ENCODE data around the gene UMODL1.

UMODL1 gene

DNA sequence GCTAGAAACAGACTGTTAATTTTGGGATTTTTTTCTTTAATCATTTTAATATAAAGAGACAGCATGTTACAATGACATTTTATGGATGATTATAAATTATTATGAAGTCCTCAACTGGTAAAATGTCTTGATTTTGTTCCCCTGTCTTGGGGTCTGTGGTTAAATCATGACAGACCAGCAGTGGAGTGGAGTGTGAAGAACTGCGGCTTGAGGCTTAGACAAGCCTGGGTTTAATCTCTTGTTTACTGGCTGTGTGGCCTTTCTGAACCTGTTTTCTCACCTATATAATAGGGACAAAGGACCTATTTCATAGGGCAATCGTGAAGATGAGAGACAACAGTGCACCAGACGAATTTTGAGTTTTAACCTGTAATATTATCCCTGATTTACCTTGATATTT lies 1.8 kb upstream of the UMODL1 start:
- no peak for DNase-seq
- no peaks in the 10 kb centered on the region for H4K20me1 ChIP-seq (ENCODE audit: insufficient read depth, low read length)
- TF ChIP-seq EZH2phosphoT487 (IDR thresholded peaks at IDR 0.05; ENCODE audit: low read length) (no peak), EZH2 (optimal IDR thresholded peaks at IDR 0.05; ENCODE audit: low read depth, low read length) (no peak)
- TF ChIP-seq, protein P1, sequence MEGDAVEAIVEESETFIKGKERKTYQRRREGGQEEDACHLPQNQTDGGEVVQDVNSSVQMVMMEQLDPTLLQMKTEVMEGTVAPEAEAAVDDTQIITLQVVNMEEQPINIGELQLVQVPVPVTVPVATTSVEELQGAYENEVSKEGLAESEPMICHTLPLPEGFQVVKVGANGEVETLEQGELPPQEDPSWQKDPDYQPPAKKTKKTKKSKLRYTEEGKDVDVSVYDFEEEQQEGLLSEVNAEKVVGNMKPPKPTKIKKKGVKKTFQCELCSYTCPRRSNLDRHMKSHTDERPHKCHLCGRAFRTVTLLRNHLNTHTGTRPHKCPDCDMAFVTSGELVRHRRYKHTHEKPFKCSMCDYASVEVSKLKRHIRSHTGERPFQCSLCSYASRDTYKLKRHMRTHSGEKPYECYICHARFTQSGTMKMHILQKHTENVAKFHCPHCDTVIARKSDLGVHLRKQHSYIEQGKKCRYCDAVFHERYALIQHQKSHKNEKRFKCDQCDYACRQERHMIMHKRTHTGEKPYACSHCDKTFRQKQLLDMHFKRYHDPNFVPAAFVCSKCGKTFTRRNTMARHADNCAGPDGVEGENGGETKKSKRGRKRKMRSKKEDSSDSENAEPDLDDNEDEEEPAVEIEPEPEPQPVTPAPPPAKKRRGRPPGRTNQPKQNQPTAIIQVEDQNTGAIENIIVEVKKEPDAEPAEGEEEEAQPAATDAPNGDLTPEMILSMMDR (IDR thresholded peaks at IDR 0.05; ENCODE audit: low read length), result no peak
- H3K36me3 ChIP-seq (replicated peaks; ENCODE audit: insufficient read depth, low read length), result no peaks in the 10 kb centered on the region
- H3K4me1 ChIP-seq (ENCODE audit: low read length), result peaks cover 16% of the 10 kb centered on the region
- H3K27ac ChIP-seq (ENCODE audit: low read length), result no peak overlapping the region
- H3K4me2 ChIP-seq (ENCODE audit: low read depth, low read length), result no peak overlapping the region
- peaks cover 18% of the 10 kb centered on the region for H3F3A ChIP-seq (ENCODE audit: insufficient read depth, low read length)
- no peak overlapping the region for H3K4me3 ChIP-seq (ENCODE audit: low read length)
- H3K9me2 ChIP-seq (replicated peaks; ENCODE audit: insufficient read depth, low read length), result no peaks in the 10 kb centered on the region
- H3K9me3 ChIP-seq (replicated peaks; ENCODE audit: insufficient read depth, low read length), result no peaks in the 10 kb centered on the region
- H3K79me2 ChIP-seq (ENCODE audit: low read length), result no peaks in the 10 kb centered on the region
- no peaks in the 10 kb centered on the region; the same call in 1 of the 2 replicates for H3K27me3 ChIP-seq (replicated peaks; ENCODE audit: insufficient read depth, low read length)
- no peak overlapping the region for H2AFZ ChIP-seq (ENCODE audit: low read length)
- no peak overlapping the region for H3K9ac ChIP-seq (ENCODE audit: low read length)

DNA sequence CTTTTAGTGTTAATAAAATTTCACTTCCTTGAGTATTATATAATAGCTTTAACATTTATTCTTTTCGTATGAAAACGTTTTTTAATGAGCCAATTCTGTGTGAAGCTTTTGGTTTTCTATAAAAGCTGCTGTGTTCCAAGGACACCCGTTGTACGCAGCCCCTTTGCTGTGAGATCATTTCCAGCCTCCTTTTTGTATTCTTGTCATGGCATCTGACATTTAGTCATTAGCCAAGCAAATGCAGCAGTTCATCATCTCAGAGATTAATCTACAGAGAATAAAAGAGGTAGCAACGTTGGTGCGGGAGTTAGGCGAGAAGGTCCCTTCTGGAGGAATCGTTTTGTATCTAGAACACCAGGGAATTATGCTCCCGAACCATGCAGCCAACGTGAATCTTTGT lies 1.3 kb upstream of the UMODL1 start:
- no peak for DNase-seq
- Histone ChIP-seq H3K27ac (ENCODE audit: low read length) (no peak overlapping the region), H3F3A (ENCODE audit: insufficient read depth, low read length) (peaks cover 13% of the 10 kb centered on the region), H4K20me1 (ENCODE audit: insufficient read depth, low read length) (no peaks in the 10 kb centered on the region), H3K79me2 (ENCODE audit: low read length) (no peaks in the 10 kb centered on the region), H3K36me3 (replicated peaks; ENCODE audit: insufficient read depth, low read length) (no peaks in the 10 kb centered on the region), H3K4me1 (ENCODE audit: low read length) (peaks cover 12% of the 10 kb centered on the region), H2AFZ (ENCODE audit: low read length) (no peak overlapping the region), H3K9ac (ENCODE audit: low read length) (no peak overlapping the region), H3K4me2 (ENCODE audit: low read depth, low read length) (no peak overlapping the region), H3K9me3 (replicated peaks; ENCODE audit: insufficient read depth, low read length) (no peaks in the 10 kb centered on the region), H3K4me3 (ENCODE audit: low read length) (no peak overlapping the region), H3K9me2 (replicated peaks; ENCODE audit: insufficient read depth, low read length) (no peaks in the 10 kb centered on the region), H3K27me3 (replicated peaks; ENCODE audit: insufficient read depth, low read length) (no peaks in the 10 kb centered on the region; the same call in 1 of the 2 replicates)
- no peak for TF ChIP-seq EZH2phosphoT487 (IDR thresholded peaks at IDR 0.05; ENCODE audit: low read length)
- no peak for TF ChIP-seq EZH2 (optimal IDR thresholded peaks at IDR 0.05; ENCODE audit: low read depth, low read length)
- TF ChIP-seq, protein P1 (IDR thresholded peaks at IDR 0.05; ENCODE audit: low read length), result no peak

DNA sequence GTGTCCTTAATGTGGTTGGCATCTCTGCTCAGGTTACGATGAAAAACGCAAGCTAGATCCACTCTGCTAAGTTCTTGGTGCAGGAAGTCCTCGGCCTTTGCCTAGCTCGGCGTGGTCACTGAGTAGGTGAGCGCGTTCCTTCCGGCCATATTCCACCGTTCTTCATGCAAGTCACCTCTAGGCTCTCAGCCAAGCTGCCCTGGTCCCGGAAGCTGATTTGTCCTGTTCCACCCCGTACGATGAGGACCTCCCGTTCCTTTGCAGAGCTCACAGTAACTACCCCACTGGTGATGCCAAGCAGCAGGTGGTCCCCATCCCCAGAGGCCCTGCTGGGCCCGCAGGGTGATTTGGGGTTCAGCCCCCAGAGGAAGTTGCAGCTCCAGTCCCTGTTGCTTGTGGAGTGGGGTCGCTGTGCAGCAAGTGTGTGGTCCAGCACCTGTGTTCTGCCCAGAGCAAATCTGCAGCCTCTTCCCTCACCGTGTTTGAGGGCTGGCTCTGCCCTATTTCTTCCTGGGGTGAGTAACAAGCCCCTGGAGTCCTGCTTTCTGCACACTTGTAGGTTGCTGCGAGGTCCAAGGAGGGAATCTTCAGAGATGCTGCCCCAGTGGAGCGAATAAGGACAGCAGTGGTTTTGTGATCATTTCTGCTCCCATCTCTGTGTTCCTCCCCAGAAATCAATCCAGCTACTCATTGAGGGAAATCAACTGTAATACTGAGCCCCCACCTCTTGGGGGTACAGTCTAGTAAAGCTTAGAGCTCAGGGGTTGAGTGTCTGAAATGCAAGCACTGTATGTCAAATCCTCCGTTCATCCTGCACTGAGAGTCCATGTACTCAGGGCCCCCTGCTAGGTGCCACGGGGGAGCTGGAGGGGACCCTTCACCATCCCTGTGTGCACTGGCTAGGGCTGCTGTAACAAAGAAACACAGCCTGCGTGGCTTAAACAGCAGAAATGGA lies 2.3 kb downstream of the UMODL1 start:
- peaks cover 3% of the 10 kb centered on the region; the same call in 1 of the 2 replicates for H3F3A ChIP-seq (ENCODE audit: insufficient read depth, low read length)
- H3K4me3 ChIP-seq (ENCODE audit: low read length), result no peak overlapping the region
- H3K27me3 ChIP-seq (replicated peaks; ENCODE audit: insufficient read depth, low read length), result no peaks in the 10 kb centered on the region; the same call in 1 of the 2 replicates
- no peak overlapping the region for H2AFZ ChIP-seq (ENCODE audit: low read length)
- no peak overlapping the region for H3K27ac ChIP-seq (ENCODE audit: low read length)
- no peaks in the 10 kb centered on the region for H3K79me2 ChIP-seq (ENCODE audit: low read length)
- no peak for DNase-seq
- no peaks in the 10 kb centered on the region for H4K20me1 ChIP-seq (ENCODE audit: insufficient read depth, low read length)
- H3K9me2 ChIP-seq (replicated peaks; ENCODE audit: insufficient read depth, low read length), result no peaks in the 10 kb centered on the region
- peaks cover 11% of the 10 kb centered on the region for H3K4me1 ChIP-seq (ENCODE audit: low read length)
- H3K4me2 ChIP-seq (ENCODE audit: low read depth, low read length), result no peak overlapping the region
- TF ChIP-seq, protein P1 (IDR thresholded peaks at IDR 0.05; ENCODE audit: low read length), result peak; percentile 12; the same call in 1 of the 2 replicates
- TF ChIP-seq EZH2phosphoT487 (IDR thresholded peaks at IDR 0.05; ENCODE audit: low read length), result no peak
- no peak overlapping the region for H3K9ac ChIP-seq (ENCODE audit: low read length)
- H3K36me3 ChIP-seq (replicated peaks; ENCODE audit: insufficient read depth, low read length), result no peaks in the 10 kb centered on the region
- no peaks in the 10 kb centered on the region for H3K9me3 ChIP-seq (replicated peaks; ENCODE audit: insufficient read depth, low read length)

Data from MM.1S (cell line).